Measurements from ENCODE around the gene HMGA1. TPM values are rescaled to one million over a fixed set of nuclear protein-coding genes. Genes with fewer than 3 reads are reported as not detected.
A peak's percentile ranks its signal among the peaks of the same experiment; 100 is the strongest.

HMGA1 gene
- total and polyA plus RNA-seq, 10 of the 15 experiments (the other 5 are each of a cell fraction or from before 2014, with no cell fraction given), result 13.4 to 885 (median 508) TPM

GRCh38 chr6:34196116-34196832, 40.4 kb upstream of the HMGA1 start (continued):
- TF ChIP-seq, protein P1, sequence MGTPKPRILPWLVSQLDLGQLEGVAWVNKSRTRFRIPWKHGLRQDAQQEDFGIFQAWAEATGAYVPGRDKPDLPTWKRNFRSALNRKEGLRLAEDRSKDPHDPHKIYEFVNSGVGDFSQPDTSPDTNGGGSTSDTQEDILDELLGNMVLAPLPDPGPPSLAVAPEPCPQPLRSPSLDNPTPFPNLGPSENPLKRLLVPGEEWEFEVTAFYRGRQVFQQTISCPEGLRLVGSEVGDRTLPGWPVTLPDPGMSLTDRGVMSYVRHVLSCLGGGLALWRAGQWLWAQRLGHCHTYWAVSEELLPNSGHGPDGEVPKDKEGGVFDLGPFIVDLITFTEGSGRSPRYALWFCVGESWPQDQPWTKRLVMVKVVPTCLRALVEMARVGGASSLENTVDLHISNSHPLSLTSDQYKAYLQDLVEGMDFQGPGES (IDR thresholded peaks at IDR 0.05), result no peak
- TF ChIP-seq HDAC2 (IDR thresholded peaks at IDR 0.05) (no peak), NBN (IDR thresholded peaks at IDR 0.05) (no peak), RFX5 (IDR thresholded peaks at IDR 0.05; ENCODE audit: low read depth, low read length) (0 out of 2 replicates have a peak, but pooled peaks have one; percentile 19), FOXK2 (IDR thresholded peaks at IDR 0.05) (no peak), POLR2AphosphoS5 (IDR thresholded peaks at IDR 0.05; ENCODE audit: low read length) (no peak), NR2F1 (conservative IDR thresholded peaks at IDR 0.05) (peak; percentile 87), CTCF (IDR thresholded peaks at IDR 0.05 in 2 of 3, conservative IDR thresholded peaks at IDR 0.05 in 1 of 3; ENCODE audit: control insufficient read depth in 2 of 3, extremely low read depth in 1 of 3, insufficient read depth in 1 of 3, low read depth in 3 of 3, low read length in 3 of 3) (peak; percentile 94 to 98 (median 96)), RCOR1 (conservative IDR thresholded peaks at IDR 0.05; ENCODE audit: low read depth, low read length) (no peak), IKZF2 (IDR thresholded peaks at IDR 0.05) (peak; percentile 30 to 50; a peak in 2 of 4 replicates), MEF2B (IDR thresholded peaks at IDR 0.05; ENCODE audit: partially characterized antibody, poor library complexity, severe bottlenecking) (no peak), MXI1 (IDR thresholded peaks at IDR 0.05; ENCODE audit: low read depth, low read length) (peak; percentile 83), ASH2L (IDR thresholded peaks at IDR 0.05; ENCODE audit: borderline replicate concordance, low read depth) (no peak), WRNIP1 (IDR thresholded peaks at IDR 0.05; ENCODE audit: borderline replicate concordance, low read depth, low read length) (no peak), POLR2AphosphoS2 (IDR thresholded peaks at IDR 0.05; ENCODE audit: low read depth, low read length) (no peak), STAT3 (IDR thresholded peaks at IDR 0.05; ENCODE audit: low read depth, low read length) (no peak), ESRRA (IDR thresholded peaks at IDR 0.05; ENCODE audit: low read length) (no peak), GATAD2B (conservative IDR thresholded peaks at IDR 0.05; ENCODE audit: low read depth) (peak; percentile 84), SMC3 (IDR thresholded peaks at IDR 0.05; ENCODE audit: borderline replicate concordance, low read length) (peak; percentile 91), SREBF1 (IDR thresholded peaks at IDR 0.05; ENCODE audit: low read length) (no peak), FOS (IDR thresholded peaks at IDR 0.05; ENCODE audit: borderline replicate concordance, extremely low read depth, insufficient read length) (no peak), EED (IDR thresholded peaks at IDR 0.05; ENCODE audit: low read depth) (0 out of 2 replicates have a peak, but pooled peaks have one; percentile 54), NFYA (IDR thresholded peaks at IDR 0.05; ENCODE audit: borderline replicate concordance, low read depth, low read length) (no peak), NR2C1 (IDR thresholded peaks at IDR 0.05) (no peak), EZH2 (IDR thresholded peaks at IDR 0.05; ENCODE audit: borderline replicate concordance, control insufficient read depth, low read depth, low read length) (no peak), PBX3 (IDR thresholded peaks at IDR 0.05; ENCODE audit: insufficient replicate concordance, low read depth, low read length) (no peak)
- TF ChIP-seq, protein P2, sequence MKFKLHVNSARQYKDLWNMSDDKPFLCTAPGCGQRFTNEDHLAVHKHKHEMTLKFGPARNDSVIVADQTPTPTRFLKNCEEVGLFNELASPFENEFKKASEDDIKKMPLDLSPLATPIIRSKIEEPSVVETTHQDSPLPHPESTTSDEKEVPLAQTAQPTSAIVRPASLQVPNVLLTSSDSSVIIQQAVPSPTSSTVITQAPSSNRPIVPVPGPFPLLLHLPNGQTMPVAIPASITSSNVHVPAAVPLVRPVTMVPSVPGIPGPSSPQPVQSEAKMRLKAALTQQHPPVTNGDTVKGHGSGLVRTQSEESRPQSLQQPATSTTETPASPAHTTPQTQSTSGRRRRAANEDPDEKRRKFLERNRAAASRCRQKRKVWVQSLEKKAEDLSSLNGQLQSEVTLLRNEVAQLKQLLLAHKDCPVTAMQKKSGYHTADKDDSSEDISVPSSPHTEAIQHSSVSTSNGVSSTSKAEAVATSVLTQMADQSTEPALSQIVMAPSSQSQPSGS (IDR thresholded peaks at IDR 0.05; ENCODE audit: low read length), result no peak

Data from GM12878 (cell line).